C4-2B (cell line): ENCODE measurements around the gene ZNF423.

Source experiments
- H3K27ac ChIP-seq: fragments of 450-650 bp; 2 replicates; pipeline ENCODE4 v1.5.1; 2017
- ZFX ChIP-seq: fragments of 450-650 bp; IDR thresholded peaks from 2 replicates; pipeline ENCODE4 v1.6.1; 2017
- TF ChIP-seq, protein P1 (sequence below): fragments of 450-650 bp; conservative IDR thresholded peaks from 2 replicates; pipeline ENCODE4 v1.5.1; 2017; ENCODE audit warnings: mild to moderate bottlenecking

The ZNF423 gene

DNA sequence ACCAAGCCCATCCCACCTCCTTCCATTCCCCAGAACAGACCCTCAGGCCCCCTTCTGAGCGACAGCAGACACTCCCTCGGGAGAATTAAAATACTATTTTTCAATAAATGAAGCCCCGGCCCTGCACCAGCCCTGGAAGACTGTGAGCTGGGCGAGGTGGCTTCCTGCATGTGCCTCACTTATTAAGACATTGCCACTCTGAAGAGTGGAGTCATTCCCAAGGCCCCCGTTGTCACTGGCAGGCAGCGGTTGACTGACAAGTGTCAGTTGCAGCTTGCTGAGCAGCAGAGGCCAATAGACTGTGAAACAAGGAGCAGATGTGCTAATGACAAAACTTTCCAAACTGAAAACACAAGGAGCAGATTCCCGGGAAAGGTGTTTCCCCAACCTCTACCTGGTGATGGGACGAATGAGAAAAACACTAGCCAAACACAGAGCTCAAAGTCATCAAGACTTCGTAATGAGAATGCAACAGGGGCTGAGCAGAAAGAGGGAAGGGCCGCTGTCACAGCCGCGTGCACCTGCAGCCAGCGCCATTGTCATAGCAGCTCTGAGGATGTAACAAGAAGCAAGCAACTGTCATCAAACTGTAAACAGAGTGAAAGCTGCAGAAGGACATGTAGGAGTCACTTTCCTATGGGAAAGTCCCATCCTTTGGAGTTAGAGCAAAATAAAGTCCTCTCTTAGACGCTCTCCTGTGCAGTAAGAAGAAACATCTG, 250.2 kb downstream of the ZNF423 start:
- H3K27ac ChIP-seq = no peak overlapping the region
- TF ChIP-seq ZFX = no peak

DNA sequence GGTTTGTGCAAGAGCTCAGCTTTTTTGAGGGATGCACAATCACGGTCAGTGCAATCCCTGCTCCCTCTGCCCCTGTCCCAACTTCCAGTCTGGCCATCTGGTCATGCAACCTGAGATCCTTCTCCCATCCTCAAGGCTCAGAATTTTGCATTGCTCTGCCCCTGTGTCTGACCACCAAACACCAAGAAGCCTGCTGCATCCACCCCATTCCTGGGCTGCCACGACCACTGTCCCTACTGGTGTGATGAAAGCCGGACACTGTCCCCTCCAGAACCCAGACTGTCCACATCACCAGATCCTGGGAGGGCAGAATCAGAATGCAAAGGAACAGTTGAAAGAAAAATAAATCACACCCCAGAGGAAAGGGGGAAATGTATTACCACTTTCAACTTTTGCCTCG, 251.3 kb downstream of the ZNF423 start:
- TF ChIP-seq ZFX = no peak
- TF ChIP-seq, protein P1, sequence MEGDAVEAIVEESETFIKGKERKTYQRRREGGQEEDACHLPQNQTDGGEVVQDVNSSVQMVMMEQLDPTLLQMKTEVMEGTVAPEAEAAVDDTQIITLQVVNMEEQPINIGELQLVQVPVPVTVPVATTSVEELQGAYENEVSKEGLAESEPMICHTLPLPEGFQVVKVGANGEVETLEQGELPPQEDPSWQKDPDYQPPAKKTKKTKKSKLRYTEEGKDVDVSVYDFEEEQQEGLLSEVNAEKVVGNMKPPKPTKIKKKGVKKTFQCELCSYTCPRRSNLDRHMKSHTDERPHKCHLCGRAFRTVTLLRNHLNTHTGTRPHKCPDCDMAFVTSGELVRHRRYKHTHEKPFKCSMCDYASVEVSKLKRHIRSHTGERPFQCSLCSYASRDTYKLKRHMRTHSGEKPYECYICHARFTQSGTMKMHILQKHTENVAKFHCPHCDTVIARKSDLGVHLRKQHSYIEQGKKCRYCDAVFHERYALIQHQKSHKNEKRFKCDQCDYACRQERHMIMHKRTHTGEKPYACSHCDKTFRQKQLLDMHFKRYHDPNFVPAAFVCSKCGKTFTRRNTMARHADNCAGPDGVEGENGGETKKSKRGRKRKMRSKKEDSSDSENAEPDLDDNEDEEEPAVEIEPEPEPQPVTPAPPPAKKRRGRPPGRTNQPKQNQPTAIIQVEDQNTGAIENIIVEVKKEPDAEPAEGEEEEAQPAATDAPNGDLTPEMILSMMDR = no peak
- H3K27ac ChIP-seq = no peak overlapping the region

DNA sequence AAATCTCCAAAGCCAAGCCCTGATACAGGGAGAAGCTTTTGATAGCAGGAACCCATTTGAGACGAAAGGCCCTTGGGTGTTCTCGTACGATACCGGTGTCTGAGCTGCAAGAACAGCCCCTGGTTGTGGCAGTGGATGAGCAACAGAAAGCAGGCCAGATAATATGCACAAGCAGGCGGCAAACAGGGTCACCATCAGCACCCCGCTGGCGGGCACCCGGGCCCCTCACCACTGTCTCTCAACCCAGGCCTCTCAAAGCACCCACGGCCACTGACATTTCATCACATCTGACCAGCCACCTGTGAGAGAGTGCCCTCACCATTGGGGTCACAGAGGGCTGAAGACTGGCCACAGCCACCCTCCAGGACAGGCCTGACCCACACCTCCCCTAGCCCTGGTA, 252.0 kb downstream of the ZNF423 start:
- TF ChIP-seq, protein P1 = no peak
- TF ChIP-seq ZFX = no peak
- no peak overlapping the region for H3K27ac ChIP-seq

DNA sequence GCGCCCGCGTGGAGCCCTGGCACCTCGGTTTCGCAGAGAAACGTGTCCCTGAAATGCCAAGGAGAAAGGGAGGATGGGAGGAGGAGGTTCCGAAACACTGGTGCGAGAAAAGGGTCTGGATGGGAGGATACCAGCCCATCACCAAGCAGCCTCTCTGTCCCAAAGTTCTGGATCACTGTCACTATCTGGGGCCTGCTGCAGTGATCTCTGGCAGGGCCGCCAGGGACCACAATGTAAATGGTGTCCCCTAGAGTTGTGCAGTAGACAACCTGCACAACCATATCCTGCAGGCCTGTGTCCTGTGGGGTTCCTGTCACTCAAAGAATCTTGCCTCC, 253.0 kb downstream of the ZNF423 start:
- no peak overlapping the region for H3K27ac ChIP-seq
- TF ChIP-seq ZFX = no peak
- TF ChIP-seq, protein P1 = no peak

DNA sequence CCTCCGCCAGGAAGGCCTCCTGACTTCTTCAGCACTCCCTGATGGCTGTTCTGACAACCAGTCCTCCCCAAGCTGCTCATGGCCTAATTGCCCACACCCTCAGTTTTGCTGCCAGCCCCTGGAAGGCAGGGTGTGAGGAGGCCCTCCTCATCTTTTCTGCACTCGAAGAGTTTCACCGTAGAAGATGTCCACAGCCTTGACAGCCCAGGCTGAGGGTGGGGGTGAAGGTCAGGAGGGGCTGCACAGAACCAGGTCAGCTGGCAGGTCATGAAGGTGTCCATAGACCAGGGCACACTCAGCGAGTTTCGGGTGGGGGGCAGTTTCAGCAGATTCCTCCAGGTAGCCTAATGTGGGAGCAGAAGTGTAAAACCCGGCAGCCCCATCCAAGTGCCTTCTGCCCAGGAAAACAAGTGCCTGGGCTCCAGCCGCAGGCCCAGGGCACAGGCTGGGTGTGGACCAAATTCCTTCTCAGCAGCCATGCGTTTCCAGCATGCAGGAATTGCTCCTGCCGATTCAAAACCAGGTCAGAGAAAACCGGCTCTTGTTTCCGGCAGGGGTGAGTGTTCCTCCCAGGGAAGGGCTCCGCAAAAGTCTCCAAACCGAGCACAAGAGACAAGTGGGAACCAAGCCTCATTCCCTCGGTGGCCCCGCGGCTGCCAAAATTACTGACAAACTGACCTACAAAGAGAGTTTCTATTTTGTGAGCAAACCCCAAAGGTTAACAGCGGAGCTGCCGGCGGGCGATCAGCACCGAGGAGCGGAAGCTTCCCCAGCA, 253.5 kb downstream of the ZNF423 start:
- no peak overlapping the region for H3K27ac ChIP-seq
- no peak for TF ChIP-seq ZFX
- TF ChIP-seq, protein P1 = no peak

DNA sequence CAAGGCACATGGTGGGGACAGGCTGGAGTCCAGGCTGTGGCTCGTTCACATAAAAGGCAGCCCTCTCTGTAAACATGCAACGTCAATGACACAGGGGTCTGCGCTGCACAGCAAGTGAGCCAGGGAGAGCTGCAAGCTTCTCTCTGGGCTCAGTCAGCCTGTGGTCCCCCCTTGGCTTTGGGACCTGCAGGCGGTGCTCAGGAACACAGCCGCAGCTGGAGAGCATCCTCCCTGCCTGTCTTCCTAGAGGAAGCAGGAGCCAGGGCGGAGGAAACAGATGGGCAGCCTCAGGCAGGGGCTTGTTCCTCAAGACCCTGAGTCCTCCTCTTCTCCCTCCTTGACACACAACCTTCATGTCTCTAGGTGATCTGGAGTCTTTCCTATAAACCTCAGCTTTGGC, 254.3 kb downstream of the ZNF423 start:
- no peak overlapping the region for H3K27ac ChIP-seq
- TF ChIP-seq, protein P1 = no peak
- TF ChIP-seq ZFX = no peak

DNA sequence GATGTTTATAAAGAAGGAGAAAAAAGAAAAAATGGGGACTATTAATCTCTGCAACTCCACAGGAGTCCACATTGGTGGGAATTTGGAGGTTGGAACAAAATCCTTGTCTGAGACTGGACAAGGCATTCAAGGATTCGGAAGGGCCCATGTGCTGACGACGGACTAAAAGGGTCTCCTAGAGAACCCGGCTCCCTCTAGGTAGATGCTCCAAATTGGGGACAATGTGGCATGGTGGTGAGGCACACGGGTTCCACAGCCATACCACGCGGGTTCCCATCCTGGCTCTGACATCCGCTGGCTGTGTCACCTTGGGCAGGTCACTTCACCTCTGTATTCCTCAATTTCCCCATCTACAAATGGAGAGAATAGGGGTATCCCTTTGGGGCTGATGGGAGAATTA, 254.9 kb downstream of the ZNF423 start:
- TF ChIP-seq, protein P1 = no peak
- no peak for TF ChIP-seq ZFX
- no peak overlapping the region for H3K27ac ChIP-seq

DNA sequence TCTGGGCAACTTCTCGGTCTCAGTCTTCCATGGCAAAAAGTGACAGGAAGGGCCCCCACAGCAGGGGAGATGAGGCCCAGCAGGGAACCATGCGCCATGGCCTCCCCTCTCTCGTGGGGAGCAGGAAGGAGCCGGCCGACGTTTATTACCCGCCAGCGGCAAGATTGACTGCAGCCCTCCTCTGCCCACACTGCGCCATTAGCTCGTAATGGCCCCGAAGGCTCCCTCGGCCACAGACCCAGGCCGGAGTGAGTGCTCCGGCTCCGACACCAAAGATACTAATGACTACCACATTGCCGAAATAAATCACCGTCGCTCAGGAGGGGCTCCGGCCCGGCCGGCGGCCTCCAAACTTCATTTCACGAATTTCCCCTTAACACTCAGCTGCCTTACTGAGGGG, 255.4 kb downstream of the ZNF423 start:
- no peak for TF ChIP-seq ZFX
- TF ChIP-seq, protein P1 = no peak
- H3K27ac ChIP-seq = no peak overlapping the region
